Activated T-helper 2 cell treated with anti-CD3 and anti-CD28 coated beads, Interferon-gamma antibody, Interleukin-2, Interleukin-4, amounts not matched to agents 10 μg/mL and 5 μg/mL and 100 μg/mL, durations not matched to agents 14 hours and 24 hours and 36 hours (primary cell): ENCODE results near the gene SLC22A17. TPM values are rescaled to one million over a fixed set of nuclear protein-coding genes. Genes with fewer than 3 reads are reported as not detected.

Source experiments
- DNase-seq: peaks from one replicate; pipeline ENCODE4 v3.0.0; 2021; ENCODE audit warnings: low spot score
- H3K27ac Mint-ChIP-seq: one replicate; pipeline ENCODE4 v1.8.0; 2021; ENCODE audit warnings: mixed read lengths
- H3K27me3 Mint-ChIP-seq: one replicate; pipeline ENCODE4 v1.8.0; 2021; ENCODE audit warnings: low read depth, mixed read lengths
- H3K36me3 Mint-ChIP-seq: one replicate; pipeline ENCODE4 v1.8.0; 2021; ENCODE audit warnings: low read depth, mixed read lengths
- H3K4me1 Mint-ChIP-seq: one replicate; pipeline ENCODE4 v1.8.0; 2021; ENCODE audit warnings: low read depth, mixed read lengths
- H3K4me3 Mint-ChIP-seq: one replicate; pipeline ENCODE4 v1.8.0; 2021; ENCODE audit warnings: low read depth, mild to moderate bottlenecking, moderate library complexity, mixed read lengths
- H3K9me3 Mint-ChIP-seq: one replicate; pipeline ENCODE4 v1.8.0; 2021; ENCODE audit warnings: mixed read lengths
- intact Hi-C: fragments of 100-400 bp; cut with micrococcal nuclease; formaldehyde crosslinking; loops from one replicate; pipeline ENCODE4 v1.15.1; 2023
- total RNA-seq: library from RNA; stranded (reverse); gene quantifications from 2 replicates; pipeline ENCODE4 v1.2.3, GENCODE V29; 2022

Gene SLC22A17
- total RNA-seq, 1 donor from 2014 or later = 2.9 TPM

DNA sequence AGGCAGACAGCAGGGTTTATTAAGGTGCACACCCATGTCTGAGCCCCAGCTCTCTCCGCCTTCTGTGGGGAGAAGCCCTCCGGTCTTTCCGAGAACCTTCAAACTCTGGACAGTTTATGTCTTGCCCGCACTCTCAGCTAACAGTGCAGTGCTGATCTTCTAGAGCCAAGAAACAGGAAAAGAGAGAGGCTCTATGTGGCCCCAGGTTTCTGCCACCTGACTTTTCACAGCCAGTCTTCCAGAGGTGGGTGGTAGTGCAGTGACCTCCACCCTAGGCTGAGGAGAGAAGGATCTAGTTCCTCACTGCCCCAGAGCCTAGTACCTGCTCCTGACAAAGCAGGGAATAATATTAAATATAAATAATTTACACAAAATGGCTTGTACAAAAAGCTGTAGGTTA is 4.0 kb upstream of the SLC22A17 start:
- Mint-ChIP-seq H3K36me3 (no peaks in the 10 kb centered on the region), H3K27ac (no peak overlapping the region)
- intact Hi-C loops = no loop called here

DNA sequence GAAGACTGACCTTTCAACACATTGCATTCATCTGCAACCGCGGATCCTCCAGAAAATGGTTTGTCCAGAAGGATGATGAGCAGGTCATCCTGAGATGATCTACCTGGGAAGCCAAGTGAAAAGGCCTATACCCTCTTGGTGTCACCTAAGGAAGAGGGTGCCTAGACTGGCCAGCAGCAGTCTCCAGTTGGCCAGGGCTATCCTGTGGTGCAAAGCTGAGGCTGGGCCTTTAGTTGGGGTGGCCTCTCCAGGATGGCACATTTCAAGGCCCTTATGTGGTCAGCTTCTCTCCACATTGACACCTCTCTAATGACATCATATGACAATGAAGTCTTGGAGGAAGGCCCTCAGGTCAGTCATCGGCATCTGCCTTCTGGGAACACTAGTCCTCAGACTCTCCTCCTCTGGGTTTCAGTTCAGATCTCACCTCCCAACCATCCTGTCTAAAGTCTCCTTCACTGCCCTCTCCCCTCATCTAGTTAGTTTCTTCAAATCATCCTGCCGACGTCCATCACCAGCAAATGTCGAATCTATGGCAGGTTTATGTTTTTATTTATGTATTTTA is 3.3 kb upstream of the SLC22A17 start:
- H3K9me3 Mint-ChIP-seq = no peaks in the 10 kb centered on the region
- no peak for DNase-seq
- H3K27me3 Mint-ChIP-seq = peaks cover 39% of the 10 kb centered on the region
- intact Hi-C loops = no loop called here
- H3K27ac Mint-ChIP-seq = no peak overlapping the region
- H3K4me1 Mint-ChIP-seq = peaks cover 3% of the 10 kb centered on the region
- H3K36me3 Mint-ChIP-seq = no peaks in the 10 kb centered on the region
- no peak overlapping the region for H3K4me3 Mint-ChIP-seq

More for the DNA sequence above, 4.0 kb upstream of the SLC22A17 start:
- peaks cover 3% of the 10 kb centered on the region for H3K4me1 Mint-ChIP-seq
- H3K27me3 Mint-ChIP-seq = peaks cover 36% of the 10 kb centered on the region
- H3K9me3 Mint-ChIP-seq = no peaks in the 10 kb centered on the region
- no peak overlapping the region for H3K4me3 Mint-ChIP-seq
- no peak for DNase-seq

DNA sequence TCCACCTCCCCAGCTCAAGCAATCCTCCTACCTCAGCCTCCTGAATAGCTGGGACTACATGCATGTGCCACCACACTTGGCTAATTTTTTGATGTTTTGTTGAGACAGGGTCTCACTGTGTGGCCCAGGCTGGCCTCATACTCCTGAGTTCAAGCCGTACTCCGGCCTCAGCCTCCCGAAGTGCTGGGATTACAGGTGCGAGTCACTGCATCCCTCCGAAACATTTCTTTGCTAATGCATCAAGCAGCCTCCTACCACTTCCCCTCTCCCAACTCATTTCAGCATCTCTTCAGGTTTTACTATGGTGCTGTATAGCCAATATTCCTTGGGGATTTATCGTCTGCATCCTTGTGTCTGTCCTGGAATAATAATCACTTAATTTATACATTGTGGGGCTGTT is 2.3 kb upstream of the SLC22A17 start:
- peaks cover 46% of the 10 kb centered on the region for H3K27me3 Mint-ChIP-seq
- no peaks in the 10 kb centered on the region for H3K9me3 Mint-ChIP-seq
- H3K4me1 Mint-ChIP-seq = peaks cover 3% of the 10 kb centered on the region
- H3K4me3 Mint-ChIP-seq = no peak overlapping the region
- no peak for DNase-seq
- no peaks in the 10 kb centered on the region for H3K36me3 Mint-ChIP-seq
- H3K27ac Mint-ChIP-seq = no peak overlapping the region
- intact Hi-C loops = no loop called here

DNA sequence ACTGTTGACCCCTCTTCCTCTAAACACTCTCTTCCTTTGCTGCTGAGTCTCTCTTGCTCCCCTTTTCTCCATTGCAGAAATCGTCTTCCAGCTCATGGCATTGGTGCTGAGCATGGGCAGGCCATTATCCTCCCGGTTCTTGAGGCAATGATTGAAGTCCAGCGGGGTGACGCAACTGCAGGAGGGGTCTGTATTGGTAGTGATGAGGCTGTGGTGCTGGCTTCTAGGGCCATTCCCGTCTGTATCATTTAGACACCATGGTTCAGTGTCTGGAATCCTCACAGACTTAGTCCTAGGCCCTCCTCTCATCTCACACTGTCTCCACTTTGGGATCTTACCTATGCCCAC is 720 bp upstream of the SLC22A17 start:
- H3K9me3 Mint-ChIP-seq = no peaks in the 10 kb centered on the region
- peaks cover 3% of the 10 kb centered on the region for H3K4me1 Mint-ChIP-seq
- DNase-seq = no peak
- H3K36me3 Mint-ChIP-seq = no peaks in the 10 kb centered on the region
- H3K27me3 Mint-ChIP-seq = peaks cover 45% of the 10 kb centered on the region
- intact Hi-C loops = no loop called here
- peak overlapping the region; percentile 72 for H3K4me3 Mint-ChIP-seq
- no peak overlapping the region for H3K27ac Mint-ChIP-seq

DNA sequence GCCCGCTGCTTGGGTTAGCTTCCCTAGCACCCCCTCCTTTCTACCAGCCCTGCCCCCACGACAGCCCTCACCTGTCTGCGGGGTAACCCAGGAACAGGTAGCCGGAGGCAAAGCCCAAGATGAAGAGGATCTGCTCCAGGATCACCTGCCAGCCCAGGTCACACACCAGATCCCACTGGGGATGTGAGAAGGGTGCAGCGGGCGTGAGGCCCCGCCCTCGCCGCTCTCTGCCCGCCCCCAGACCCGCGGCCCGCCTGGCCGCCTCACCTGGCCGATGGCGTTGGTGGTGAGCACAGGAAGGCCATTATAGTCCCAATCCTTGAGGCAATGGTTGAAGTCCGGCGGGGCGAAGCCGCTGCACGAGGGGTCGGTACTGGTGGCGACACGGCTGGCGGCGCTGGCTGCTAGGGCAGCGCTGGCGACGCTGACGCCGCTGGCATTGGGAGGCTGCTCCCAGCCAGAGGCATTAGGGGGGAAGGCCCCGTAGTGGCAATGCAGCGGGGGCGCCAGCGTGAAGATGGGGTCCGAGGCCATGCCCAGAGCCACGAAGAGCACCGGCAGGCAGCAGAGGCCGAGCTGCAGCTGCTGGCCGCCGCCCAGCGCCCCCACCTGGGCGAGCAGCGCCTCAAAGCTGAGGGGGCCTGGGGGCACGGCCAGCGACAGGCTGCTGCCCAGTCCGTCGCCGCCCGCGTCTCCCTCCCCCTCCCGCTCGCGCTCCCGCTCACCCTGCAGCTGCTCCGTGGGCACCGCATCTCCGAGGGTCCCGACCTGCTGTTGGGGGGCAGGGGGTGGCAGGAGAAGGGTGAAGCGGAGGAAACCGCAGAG is 794 bp downstream of the SLC22A17 start:
- Mint-ChIP-seq H3K4me3 (peak overlapping the region; percentile 45), H3K4me1 (peaks cover 3% of the 10 kb centered on the region), H3K36me3 (no peaks in the 10 kb centered on the region), H3K9me3 (no peaks in the 10 kb centered on the region), H3K27ac (no peak overlapping the region), H3K27me3 (peaks cover 45% of the 10 kb centered on the region)
- intact Hi-C loops = no loop called here
- DNase-seq = no peak

DNA sequence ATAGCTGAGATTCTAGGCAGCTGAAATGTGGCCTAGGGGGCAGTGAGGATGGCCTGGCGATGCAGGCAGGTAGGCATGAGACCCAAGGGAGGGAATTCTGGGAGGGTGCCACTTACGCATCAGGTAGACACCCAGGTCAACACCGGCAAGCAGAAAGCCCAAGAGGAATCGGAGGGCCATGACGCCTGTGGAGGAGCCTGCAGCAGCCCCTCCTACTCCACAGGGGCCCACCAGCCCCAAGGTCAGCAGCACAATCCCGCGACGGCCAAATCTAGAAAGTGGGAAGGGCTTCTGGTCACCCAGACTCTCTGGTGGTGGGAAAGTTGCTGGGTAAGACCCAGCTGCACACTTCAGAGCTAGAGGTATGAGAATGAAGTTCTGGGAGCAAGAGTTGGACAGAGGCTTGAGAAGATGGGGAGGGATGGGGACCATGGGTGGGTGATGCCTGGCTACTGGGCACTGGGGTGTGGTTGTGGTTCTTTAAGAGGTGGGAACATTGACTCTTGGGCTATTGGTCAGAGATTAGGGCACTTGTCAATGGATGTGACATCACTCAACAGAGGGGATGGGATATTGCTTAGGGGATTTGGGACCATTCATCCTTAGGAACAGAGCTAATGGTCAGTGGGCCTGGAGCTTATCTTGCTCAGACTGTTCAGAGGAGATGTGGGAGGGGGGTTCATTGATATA is 3.4 kb downstream of the SLC22A17 start:
- H3K4me3 Mint-ChIP-seq = no peak overlapping the region
- H3K9me3 Mint-ChIP-seq = no peaks in the 10 kb centered on the region
- peaks cover 31% of the 10 kb centered on the region for H3K27me3 Mint-ChIP-seq
- DNase-seq = no peak
- no peak overlapping the region for H3K27ac Mint-ChIP-seq
- peaks cover 3% of the 10 kb centered on the region for H3K4me1 Mint-ChIP-seq
- intact Hi-C loops = no loop called here
- no peaks in the 10 kb centered on the region for H3K36me3 Mint-ChIP-seq

DNA sequence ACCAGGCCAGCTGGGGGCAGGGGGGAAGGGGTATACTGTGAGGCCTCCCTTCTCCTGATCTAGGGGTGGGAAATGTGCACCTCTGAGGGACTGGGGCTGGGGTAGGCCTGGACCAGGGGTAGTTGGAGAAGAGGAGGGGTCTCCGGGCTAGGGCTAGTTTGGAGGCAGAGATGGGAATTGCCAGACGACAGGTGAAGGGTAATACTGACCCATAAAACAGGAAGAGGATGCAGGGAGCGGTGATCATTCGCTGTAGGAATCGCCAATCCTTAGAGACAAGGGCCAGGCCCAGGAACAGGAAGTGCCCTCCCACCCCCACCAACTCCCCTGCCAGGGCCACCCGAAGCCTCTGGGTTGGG is 4.4 kb downstream of the SLC22A17 start:
- H3K36me3 Mint-ChIP-seq = no peaks in the 10 kb centered on the region
- H3K9me3 Mint-ChIP-seq = no peaks in the 10 kb centered on the region
- no peak for DNase-seq
- H3K4me3 Mint-ChIP-seq = no peak overlapping the region
- H3K4me1 Mint-ChIP-seq = peaks cover 3% of the 10 kb centered on the region
- intact Hi-C loops = no loop called here
- H3K27me3 Mint-ChIP-seq = peaks cover 22% of the 10 kb centered on the region
- no peak overlapping the region for H3K27ac Mint-ChIP-seq

DNA sequence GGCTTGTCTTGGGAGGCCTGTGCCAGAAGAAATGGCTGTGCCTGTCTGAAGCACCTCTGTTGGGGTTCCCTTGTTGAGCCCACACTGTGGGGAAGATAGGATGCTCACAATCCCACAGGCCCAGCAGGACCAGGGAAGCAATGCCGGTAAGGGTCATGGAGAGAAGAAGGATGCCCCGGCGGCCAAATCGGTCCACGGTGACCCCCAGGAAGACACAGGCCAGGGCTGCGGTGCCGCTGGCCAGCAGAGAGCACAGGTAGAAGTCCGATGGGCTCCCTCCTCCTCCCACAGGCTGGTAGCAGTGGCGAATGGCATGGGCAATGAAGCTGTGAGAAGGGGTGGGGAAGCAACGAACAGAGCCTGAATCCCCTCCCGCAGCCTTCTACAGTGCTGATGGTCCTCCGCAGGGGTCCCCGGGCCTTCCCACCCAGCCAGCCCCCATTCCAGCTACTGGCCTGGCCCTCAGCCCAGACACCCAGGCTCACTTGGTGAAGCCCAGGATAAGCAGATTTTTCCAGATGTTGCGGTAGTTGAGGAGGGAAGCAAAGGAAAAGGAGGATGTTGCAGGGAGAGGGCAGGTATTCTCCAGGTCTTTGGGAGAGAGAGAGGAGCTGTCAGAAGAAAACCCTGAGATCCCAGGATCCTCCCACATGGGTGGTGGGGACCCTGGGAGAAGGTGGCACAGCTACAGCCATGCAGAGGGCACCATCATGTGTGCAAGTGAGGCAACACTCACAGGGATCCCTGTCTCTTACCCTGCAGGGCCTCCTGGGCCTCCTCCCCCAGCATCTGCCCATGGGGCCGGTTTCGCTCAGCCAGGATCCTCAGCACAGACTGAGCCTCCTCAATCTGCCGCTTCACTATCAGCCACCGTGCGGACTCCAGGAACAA is 5.0 kb downstream of the SLC22A17 start:
- peaks cover 20% of the 10 kb centered on the region for H3K27me3 Mint-ChIP-seq
- intact Hi-C loops = no loop called here
- H3K27ac Mint-ChIP-seq = no peak overlapping the region
- H3K9me3 Mint-ChIP-seq = no peaks in the 10 kb centered on the region
- H3K36me3 Mint-ChIP-seq = no peaks in the 10 kb centered on the region
- no peak overlapping the region for H3K4me3 Mint-ChIP-seq
- no peak for DNase-seq
- H3K4me1 Mint-ChIP-seq = no peaks in the 10 kb centered on the region

DNA sequence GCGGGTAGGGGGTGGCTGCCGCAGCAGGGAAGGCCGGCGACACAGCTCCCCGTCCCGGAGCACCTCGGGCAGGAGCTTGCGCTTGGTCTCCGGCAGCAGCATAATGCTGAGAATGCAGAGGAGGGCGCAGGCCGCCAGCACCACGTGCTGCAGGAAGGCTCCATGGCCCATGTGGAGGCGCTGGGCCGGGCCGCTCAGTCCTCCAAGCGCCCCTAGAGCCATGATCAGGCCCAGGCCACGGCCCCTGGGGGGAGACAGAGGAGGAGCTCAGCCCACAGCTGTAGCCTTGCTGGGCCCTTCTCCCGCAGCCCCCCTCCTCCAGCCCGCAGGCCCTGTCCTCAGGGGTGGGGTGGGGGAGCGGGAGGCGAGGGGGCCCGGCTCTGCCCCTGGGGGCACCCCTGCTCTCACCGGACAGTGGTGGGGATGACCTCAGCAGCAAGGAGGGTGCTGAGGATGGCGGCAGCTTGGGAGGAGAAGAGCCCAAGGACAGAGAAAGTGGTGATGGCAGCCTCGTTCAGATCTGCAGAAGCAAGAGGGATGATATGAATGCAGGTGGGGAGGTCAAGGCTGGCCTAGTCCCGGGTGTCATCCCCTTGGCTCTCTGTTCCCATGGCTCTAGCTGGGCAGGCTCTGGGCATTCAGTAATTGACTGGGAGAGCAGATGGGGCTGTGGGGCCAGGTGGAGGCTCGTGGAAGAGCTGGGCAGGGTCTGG is 5.8 kb downstream of the SLC22A17 start:
- no peaks in the 10 kb centered on the region for H3K4me1 Mint-ChIP-seq
- H3K27me3 Mint-ChIP-seq = peaks cover 20% of the 10 kb centered on the region
- H3K36me3 Mint-ChIP-seq = no peaks in the 10 kb centered on the region
- no peaks in the 10 kb centered on the region for H3K9me3 Mint-ChIP-seq
- no peak for DNase-seq
- no peak overlapping the region for H3K4me3 Mint-ChIP-seq
- intact Hi-C loops = no loop called here
- H3K27ac Mint-ChIP-seq = no peak overlapping the region

DNA sequence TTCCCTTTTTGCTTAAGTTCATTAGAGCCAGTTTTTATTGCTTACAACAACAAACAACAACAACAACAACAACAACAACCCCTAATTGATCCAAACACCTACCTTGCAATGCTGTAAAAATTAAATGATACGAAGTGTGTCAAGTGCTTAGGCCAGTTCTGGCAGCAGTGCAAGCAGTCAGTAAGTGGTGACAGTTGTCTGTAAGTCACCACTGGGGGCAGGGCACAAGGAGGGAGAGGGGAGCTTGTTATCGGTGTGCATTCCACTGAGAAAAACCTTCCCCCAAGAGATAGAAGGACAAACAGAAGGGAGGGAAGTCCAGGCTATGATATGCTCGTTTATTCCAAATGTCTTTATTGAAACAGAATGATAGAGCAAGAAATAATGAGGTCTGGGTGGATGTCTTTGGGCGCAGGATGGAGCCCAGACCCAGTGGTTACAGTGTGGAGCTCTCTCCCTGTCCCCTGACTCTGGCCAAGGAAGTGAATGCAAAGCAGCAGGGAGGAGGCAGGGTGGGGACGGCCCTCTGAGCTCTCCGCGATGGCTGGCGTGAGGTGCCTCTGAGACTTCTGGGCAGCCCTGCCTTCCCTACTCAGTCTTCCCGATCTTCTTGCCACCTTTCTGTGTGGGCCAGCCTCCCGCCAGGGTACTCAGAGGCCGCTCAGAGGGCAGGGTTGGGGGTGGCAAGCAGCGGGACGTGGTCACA is 6.5 kb downstream of the SLC22A17 start:
- Mint-ChIP-seq H3K9me3 (no peaks in the 10 kb centered on the region), H3K36me3 (no peaks in the 10 kb centered on the region), H3K4me1 (no peaks in the 10 kb centered on the region), H3K27ac (no peak overlapping the region), H3K4me3 (no peak overlapping the region), H3K27me3 (peaks cover 18% of the 10 kb centered on the region)
- no peak for DNase-seq
- intact Hi-C loops = no loop called here

DNA sequence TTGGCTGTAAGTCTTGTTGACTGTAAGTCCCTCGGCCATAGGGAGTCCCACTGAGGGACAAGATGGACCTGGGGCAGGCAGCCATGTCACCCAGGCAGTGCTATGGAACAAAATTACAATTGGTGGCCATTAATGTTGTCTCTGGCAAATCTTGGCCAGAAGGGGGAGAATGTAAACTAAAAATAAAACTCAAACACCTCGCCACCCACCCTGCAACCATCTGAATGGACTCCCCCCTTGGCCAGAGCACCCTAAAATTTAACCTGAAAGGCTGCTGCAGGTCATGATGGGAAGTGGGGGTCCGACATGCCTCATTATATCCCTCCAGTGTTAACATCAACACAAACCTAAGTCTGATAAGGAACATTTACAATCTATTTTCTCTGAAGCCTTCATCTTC is 8.2 kb downstream of the SLC22A17 start:
- intact Hi-C loops = no loop called here
- Mint-ChIP-seq H3K4me1 (no peaks in the 10 kb centered on the region), H3K36me3 (no peaks in the 10 kb centered on the region), H3K27me3 (peaks cover 13% of the 10 kb centered on the region), H3K4me3 (no peak overlapping the region), H3K9me3 (peaks cover 1% of the 10 kb centered on the region), H3K27ac (no peak overlapping the region)
- DNase-seq = no peak
